SK-N-SH treated with all-trans-retinoic acid at 6 μM for 48 hours (cell line): ENCODE results near the gene GAPVD1.

ENCODE experiments used
- ARNTL ChIP-seq: fragments of 450-650 bp; formaldehyde crosslinking; IDR thresholded peaks from 2 replicates; pipeline ENCODE4 v1.5.0; 2020; ENCODE audit warnings: low read depth, mild to moderate bottlenecking, moderate library complexity, borderline replicate concordance
- ESRRG ChIP-seq: fragments of 250-450 bp; sonication (Bioruptor Pico); IDR thresholded peaks from 2 replicates; pipeline ENCODE4 v1.6.1; 2021; ENCODE audit warnings: mild to moderate bottlenecking
- GLIS3 ChIP-seq: fragments of 250-450 bp; sonication (Bioruptor Pico); IDR thresholded peaks from 2 replicates; pipeline ENCODE4 v1.5.0; 2020; ENCODE audit warnings: mild to moderate bottlenecking, moderate library complexity
- PATZ1 ChIP-seq: fragments of 250-450 bp; sonication (Bioruptor Pico); IDR thresholded peaks from 2 replicates; pipeline ENCODE4 v1.8.0; 2020; ENCODE audit warnings: mild to moderate bottlenecking, moderate library complexity, borderline replicate concordance
- POU6F1 ChIP-seq: fragments of 250-450 bp; sonication (Bioruptor Pico); IDR thresholded peaks from 2 replicates; pipeline ENCODE4 v1.8.0; 2021; ENCODE audit warnings: low read depth, mild to moderate bottlenecking, moderate library complexity, borderline replicate concordance
- PPARA ChIP-seq: fragments of 250-450 bp; sonication (Bioruptor Pico); IDR thresholded peaks from 2 replicates; pipeline ENCODE4 v1.5.0; 2020; ENCODE audit warnings: mild to moderate bottlenecking, borderline replicate concordance
- RARB ChIP-seq: fragments of 250-450 bp; sonication (Bioruptor Pico); IDR thresholded peaks from 2 replicates; pipeline ENCODE4 v1.8.0; 2021; ENCODE audit warnings: mild to moderate bottlenecking, moderate library complexity
- SNAI2 ChIP-seq: fragments of 250-450 bp; sonication (Bioruptor Pico); IDR thresholded peaks from 2 replicates; pipeline ENCODE4 v1.5.0; 2020; ENCODE audit warnings: mild to moderate bottlenecking, moderate library complexity
- ZNF565 ChIP-seq: fragments of 450-650 bp; formaldehyde crosslinking; conservative IDR thresholded peaks from 2 replicates; pipeline ENCODE4 v1.5.0; 2020; ENCODE audit warnings: low read depth, mild to moderate bottlenecking, moderate library complexity
- TF ChIP-seq, protein P1 (sequence below): fragments of 250-450 bp; sonication (Bioruptor Pico); IDR thresholded peaks from 2 replicates; pipeline ENCODE4 v1.5.1; 2020; ENCODE audit warnings: low read depth, mild to moderate bottlenecking, moderate library complexity

DNA sequence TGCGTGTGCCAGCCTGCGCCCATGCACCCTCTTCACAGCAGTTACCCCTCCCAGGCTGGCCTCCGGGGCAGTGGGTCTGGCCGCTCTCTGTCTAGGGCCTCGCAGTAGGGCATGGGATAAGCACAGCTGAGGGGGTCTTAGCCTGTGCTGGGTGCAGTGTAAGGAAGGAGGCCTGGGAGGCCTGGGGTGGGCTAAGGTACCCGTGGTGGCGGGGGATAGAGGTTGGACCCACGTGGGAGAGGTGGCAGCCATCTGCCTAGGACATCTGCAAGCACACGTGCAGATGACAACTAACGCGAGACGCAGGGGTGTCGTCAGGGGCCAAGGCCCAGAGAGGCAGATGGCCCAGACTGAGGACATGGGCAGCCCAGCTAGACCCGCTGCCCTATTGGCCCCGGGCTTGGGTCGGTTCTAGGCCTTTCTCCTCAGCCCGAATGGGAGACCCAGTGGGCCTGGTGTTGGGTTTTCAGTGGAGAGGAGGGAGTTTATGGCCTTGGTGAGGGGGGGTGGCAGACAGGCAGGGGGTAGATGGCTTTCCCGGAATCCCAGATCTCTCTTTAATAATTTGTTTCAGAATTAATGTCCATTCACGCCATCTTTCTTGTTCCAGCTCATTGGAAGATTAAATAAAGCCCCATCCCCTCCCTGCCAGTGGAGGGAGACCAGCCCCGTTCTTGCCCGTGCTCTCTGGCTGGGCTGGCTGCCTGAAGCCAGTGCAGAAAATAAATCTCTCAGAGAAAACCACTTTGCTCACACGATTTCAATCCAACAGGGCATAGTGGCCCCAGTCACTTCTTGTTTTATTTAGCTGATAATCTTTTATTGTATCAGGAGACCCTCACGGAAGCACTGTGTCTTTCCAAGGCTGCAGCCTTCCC, 154.2 kb downstream of the GAPVD1 start:
- TF ChIP-seq POU6F1 (CRISPR knock-in tag) (no peak), ESRRG (no peak), ZNF565 (CRISPR knock-in tag) (no peak), PPARA (CRISPR knock-in tag) (no peak), GLIS3 (CRISPR knock-in tag) (no peak), RARB (no peak), PATZ1 (no peak), ARNTL (CRISPR knock-in tag) (no peak), SNAI2 (CRISPR knock-in tag) (no peak)
- TF ChIP-seq, protein P1, sequence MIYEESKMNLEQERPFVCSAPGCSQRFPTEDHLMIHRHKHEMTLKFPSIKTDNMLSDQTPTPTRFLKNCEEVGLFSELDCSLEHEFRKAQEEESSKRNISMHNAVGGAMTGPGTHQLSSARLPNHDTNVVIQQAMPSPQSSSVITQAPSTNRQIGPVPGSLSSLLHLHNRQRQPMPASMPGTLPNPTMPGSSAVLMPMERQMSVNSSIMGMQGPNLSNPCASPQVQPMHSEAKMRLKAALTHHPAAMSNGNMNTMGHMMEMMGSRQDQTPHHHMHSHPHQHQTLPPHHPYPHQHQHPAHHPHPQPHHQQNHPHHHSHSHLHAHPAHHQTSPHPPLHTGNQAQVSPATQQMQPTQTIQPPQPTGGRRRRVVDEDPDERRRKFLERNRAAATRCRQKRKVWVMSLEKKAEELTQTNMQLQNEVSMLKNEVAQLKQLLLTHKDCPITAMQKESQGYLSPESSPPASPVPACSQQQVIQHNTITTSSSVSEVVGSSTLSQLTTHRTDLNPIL (CRISPR knock-in tag) = no peak
